Ammon's horn (tissue), 1 donor: ENCODE measurements around the gene SPOCK1.

Experiments used
- DNase-seq: peaks from one replicate; pipeline ENCODE4 v3.0.0-alpha.2; 2016; ENCODE audit warnings: low spot score

SPOCK1 gene

GRCh38 chr5:137221943-137222342, 277.2 kb downstream of the SPOCK1 start:
- DNase-seq, result no peak

- peak; percentile 18 for DNase-seq
These were observed 278.6 kb downstream of the SPOCK1 start for GRCh38 chr5:137220523-137220927.

- DNase-seq, result no peak
These were observed 280.2 kb downstream of the SPOCK1 start for GRCh38 chr5:137218896-137219295.

GRCh38 chr5:137218471-137218870, 280.7 kb downstream of the SPOCK1 start:
- DNase-seq, result peak; percentile 71

- no peak for DNase-seq
These were observed 281.4 kb downstream of the SPOCK1 start for GRCh38 chr5:137217599-137218200.

- no peak for DNase-seq
These were observed 282.0 kb downstream of the SPOCK1 start for GRCh38 chr5:137216976-137217598.

- DNase-seq, result no peak
These were observed 283.3 kb downstream of the SPOCK1 start for GRCh38 chr5:137215780-137216179.

GRCh38 chr5:137215261-137215660, 283.9 kb downstream of the SPOCK1 start:
- DNase-seq, result no peak

GRCh38 chr5:137214446-137215189, 284.5 kb downstream of the SPOCK1 start:
- DNase-seq, result no peak

- DNase-seq, result no peak
These were observed 286.7 kb downstream of the SPOCK1 start for GRCh38 chr5:137212471-137212870.

GRCh38 chr5:137209232-137209809, 289.8 kb downstream of the SPOCK1 start:
- DNase-seq, result no peak

- no peak for DNase-seq
These were observed 291.9 kb downstream of the SPOCK1 start for GRCh38 chr5:137207023-137207760.

- DNase-seq, result no peak
These were observed 293.0 kb downstream of the SPOCK1 start for GRCh38 chr5:137206030-137206715.

- DNase-seq, result no peak
These were observed 293.7 kb downstream of the SPOCK1 start for GRCh38 chr5:137205231-137206027.

- DNase-seq, result no peak
These were observed 296.0 kb downstream of the SPOCK1 start for GRCh38 chr5:137203011-137203632.

- no peak for DNase-seq
These were observed 297.2 kb downstream of the SPOCK1 start for GRCh38 chr5:137201876-137202275.

- DNase-seq, result no peak
These were observed 298.0 kb downstream of the SPOCK1 start for GRCh38 chr5:137200906-137201700.

- peak; percentile 49 for DNase-seq
These were observed 299.2 kb downstream of the SPOCK1 start for GRCh38 chr5:137199966-137200365.

- DNase-seq, result no peak
These were observed 299.9 kb downstream of the SPOCK1 start for GRCh38 chr5:137199201-137199600.
